HG03442 (cell line): Measurements from ENCODE around the gene XIRP1.
A peak's percentile ranks its signal among the peaks of the same experiment; 100 is the strongest.

Source experiments
- ATAC-seq: cut with Tn5 transposase; IDR thresholded peaks from one replicate; pipeline ENCODE4 v1.9.1; 2021; ENCODE audit warnings: mild to moderate bottlenecking, moderate library complexity; ENCODE audit not compliant: unreplicated experiment

XIRP1 gene

GRCh38 chr3:39147711-39148434, 44.5 kb downstream of the XIRP1 start:
- ATAC-seq = peak; percentile 16

DNA sequence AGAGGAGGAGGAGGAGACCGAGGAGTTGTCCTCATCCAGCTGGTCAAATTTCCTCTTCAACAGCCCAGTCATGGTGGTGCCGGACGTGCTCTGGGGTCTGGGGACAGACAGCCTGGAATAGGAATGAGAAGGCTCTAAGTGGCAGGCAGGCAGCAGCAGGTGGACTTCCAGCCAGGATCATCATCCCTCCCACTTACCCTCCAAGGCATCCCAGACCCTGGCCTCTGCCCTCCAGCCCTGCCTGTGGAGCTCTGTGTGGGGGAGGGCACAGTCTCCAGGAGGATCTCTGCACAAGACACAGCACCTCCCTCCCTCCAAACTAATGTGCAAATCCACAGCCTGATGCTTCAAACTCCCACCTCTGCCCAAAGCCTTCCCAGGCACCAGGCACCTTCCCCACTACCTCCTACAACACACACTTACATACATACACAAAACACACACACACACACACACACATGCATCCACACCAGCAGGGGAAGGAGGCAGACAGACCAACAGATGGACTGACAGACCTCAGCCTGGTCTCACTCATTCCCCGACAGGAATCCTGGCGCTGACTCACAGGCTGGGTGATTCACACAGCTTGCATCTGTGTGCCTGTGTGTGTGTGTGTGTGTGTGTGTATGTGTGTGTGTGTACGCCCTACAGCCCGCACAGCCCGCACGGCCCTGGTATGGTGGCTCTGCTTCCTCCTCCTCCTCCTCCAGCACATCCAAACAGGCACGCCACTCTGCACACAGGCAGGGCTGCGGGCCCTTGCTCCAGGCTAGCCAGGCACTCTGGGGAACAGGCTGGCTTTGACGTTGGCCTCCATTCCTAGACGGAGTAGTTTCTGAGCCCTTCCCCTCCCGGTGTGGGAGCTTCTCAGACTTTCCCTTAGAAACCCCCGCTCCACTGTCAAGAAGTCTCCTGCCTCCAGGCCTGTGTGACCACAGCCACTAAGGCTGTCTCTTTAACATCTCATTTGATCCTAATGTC, 45.5 kb downstream of the XIRP1 start:
- no peak for ATAC-seq

GRCh38 chr3:39146083-39146501, 46.3 kb downstream of the XIRP1 start:
- ATAC-seq = no peak

DNA sequence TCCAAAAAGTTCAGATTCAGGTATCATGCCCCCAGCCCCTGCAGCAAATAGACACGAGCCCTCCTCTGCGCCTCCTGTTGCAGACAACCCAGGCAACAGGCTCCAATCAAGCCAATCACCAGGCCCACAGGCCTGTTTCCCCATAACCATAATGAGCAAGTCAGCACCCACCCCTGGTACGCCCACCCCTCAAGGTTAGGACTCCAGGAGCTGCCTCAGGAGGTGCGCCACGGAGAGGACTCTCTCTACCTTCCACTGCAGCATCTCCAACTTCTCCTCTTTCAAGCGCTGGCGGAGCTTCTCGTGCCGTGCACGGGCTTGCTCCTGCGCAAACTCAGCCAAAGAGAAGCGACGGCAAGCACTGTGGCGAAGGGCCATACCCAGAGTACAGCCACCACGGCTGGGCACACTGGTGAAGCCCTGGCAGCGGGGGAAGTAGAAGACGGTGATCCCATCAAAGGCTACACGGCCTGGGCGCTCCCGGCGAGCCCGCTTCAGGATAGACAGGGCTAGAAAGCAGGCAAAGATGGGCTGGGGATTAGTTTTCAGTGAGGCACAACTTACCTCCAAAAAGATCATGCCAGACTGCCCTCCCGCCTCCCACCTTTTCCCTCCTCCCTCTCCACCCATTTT, 47.5 kb downstream of the XIRP1 start:
- ATAC-seq = no peak

DNA sequence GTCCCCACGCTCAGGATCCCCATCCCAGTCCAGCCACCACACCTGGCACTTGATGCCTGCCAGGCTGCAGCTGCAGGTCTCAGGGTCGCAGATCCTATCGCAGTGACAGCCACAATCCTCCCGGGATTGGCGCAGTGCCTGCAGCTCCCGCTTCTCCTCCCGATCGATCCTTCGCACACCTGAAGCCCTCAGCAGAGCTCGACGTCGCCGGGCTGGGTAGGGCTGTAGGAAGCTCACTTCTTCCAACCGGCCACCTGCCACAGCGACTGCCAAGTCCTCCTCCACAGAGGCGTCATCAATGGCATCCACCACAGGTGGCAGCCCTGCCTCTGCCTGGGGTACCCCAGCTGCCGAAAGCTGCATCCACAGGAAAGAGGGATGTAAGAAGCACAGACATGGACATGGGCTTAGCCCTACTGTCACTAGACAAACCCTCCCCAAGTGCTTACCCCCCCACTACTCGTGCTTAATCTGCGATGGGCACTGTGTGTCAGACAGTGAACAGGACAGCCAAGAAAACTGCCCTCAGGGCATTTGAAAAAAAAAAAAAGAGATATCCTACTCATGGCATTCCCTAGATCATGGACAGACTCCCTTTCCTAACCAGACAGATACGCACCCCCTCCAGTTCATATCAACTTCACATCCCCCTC, 48.2 kb downstream of the XIRP1 start:
- ATAC-seq = no peak

GRCh38 chr3:39143051-39143885, 49.1 kb downstream of the XIRP1 start:
- ATAC-seq = no peak

DNA sequence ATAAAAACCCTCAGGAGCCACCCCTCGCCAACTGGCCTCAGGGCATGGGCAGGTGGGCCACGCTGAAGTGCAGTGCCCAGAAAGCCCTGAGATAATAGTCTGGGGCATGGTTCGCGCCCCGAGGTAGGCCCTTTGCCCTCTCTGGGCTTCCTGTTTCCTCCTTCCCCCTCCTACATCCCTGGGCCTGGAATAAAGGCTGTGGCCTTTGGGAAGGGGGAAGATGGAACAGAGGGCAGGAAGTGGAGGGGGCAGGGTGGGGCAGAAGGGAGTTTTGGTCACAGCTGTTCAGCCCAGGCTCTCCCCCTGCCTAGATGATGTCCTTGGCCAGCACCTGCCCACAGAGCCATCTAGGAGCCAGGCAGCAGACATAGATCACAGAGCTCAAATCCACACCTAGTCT, 50.3 kb downstream of the XIRP1 start:
- ATAC-seq = no peak

GRCh38 chr3:39141171-39141995, 51.0 kb downstream of the XIRP1 start:
- no peak for ATAC-seq

DNA sequence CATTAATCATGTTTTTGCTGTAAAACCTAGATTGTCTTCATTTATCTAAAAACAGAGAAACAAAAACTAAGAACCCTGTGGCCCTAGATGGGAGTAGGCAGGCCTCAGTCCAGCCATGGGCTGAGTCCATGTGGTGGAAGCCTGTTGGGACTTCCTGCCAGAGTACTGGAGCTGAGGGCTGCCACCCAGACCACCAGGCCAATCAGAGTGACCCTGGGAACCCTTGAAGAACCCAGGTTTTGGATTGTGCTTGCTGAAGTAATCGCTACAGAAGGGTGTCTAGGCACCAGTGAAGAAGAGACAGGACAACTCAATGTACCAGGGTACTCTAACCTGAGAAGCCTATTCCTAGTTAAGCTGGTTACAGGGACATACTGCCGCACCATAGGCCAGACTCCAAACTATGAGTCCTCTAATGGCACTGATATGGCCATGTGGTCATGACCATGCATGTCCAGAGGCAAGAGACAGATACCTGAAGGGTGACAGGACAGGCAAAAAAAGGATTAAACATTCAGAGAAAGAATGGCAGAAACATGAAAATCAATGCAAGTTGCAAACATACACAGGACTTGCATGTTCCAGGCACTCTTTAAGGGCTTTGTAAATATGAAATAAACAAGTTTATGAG, 51.9 kb downstream of the XIRP1 start:
- ATAC-seq = no peak

- ATAC-seq = no peak
These were observed 53.0 kb downstream of the XIRP1 start for GRCh38 chr3:39139442-39139841.

- ATAC-seq = no peak
These were observed 53.5 kb downstream of the XIRP1 start for GRCh38 chr3:39138804-39139415.

DNA sequence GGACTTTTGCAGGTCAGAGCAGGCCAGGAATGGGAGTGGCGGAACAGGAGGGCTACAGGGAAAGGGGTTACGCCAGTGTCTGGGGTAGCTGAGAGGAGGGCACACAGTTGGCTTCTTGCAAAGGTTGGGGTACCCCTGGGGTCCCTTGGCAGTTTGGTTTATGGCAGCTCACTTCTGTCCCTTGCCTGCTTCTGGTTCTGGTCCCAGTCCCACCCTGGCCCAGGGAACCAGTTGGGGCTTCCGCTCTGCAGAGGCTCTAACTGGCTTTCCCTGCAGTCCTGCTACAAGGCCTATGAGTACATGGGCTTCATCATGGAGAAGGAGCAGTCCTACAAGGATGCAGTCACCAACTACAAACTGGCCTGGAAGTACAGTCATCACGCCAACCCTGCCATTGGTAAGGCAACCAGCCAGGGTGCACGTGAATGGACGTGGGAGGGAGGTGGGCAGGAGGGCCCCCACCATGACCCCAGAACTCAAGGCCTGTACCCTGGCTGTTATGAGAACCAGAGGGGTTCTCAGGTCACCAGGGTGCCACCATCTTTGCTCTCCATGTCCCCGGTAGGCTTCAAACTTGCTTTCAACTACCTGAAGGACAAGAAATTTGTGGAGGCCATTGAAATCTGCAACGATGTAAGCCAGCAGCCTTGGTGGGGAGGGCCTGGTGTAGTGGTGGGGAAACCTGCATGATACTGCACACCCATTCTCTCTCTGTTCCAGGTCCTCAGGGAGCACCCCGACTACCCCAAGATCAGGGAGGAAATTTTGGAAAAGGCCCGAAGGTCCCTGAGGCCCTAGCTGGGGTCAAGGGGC, 54.2 kb downstream of the XIRP1 start:
- ATAC-seq = no peak

DNA sequence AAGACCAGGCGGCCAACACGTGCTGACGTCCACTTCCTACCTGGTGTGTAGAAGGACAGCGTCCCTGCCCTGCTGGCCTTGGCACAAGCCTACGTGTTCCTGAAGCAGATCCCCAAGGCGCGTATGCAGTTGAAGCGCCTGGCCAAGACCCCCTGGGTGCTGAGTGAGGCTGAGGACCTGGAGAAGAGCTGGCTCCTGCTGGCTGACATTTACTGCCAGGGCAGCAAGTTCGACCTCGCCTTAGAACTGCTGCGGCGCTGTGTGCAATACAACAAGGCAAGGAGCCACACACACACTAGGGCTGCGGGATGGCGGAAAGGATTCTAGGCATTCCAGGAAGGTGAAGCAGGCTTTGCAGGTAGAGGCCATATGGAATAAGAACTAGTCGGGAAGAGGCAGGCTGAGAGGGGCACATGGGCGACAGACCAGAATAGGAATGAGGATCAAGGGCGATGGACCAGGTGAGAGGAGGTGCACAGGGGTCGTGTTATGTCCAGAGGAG, 54.9 kb downstream of the XIRP1 start:
- no peak for ATAC-seq

DNA sequence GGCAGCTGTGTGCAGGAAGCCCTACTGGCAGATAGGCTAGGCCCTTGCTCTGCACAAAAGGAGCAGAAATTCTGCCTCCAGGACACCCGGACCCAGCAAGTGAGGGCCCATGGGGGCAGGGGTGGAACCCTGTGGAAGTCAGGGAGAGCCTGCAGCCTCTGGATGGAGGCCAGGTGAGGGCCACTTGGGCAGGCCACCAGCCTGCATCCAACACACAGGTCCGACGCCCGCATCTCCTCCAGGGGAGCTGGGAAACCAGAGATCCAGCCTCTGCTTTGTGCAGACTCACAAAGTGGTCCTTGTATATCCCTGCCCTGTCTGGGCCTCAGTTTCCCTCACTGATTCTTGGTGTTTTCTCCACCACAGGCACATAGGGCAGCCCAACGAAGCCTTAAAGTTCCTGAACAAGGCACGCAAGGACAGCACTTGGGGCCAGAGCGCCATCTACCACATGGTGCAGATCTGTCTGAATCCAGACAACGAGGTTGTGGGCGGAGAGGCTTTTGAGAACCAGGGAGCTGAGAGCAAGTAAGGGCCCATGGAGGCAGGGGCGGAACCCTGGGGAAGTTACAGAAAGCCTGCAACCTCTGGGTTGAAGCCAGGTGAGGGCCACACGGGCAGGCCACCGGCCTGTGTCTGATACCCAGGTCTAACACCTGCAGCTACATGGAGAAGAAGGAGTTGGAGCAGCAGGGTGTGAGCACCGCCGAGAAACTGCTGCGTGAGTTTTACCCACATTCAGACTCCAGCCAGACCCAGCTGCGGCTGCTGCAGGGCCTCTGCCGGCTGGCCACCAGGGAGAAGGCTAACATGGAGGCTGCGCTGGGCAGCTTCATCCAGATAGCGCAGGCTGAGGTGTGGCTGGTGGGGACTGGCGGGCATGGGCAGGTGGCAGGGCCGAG, 55.6 kb downstream of the XIRP1 start:
- ATAC-seq = no peak

GRCh38 chr3:39135170-39135805, 57.1 kb downstream of the XIRP1 start:
- ATAC-seq = no peak

DNA sequence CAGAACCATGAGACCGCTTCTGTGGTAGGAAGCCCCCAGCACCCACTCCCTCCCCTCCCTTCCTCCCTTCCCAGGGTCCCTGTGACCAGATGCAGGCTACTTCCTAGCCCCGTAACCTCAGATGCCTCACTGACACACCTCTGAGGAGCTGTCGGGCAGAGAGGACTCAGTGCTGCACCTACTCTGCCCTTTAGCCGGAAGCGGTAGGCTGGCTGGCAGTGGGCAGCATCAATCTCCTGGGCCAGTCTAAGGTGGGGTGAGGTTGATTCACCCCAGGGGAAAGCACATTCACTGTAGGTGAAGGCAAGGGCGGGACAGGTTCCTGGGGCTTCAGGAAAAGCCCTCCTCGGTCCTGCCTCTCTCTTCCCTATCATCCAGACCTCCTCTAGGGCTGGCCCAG, 58.1 kb downstream of the XIRP1 start:
- ATAC-seq = no peak
